Retinal pigment epithelial cell (primary cell): ENCODE measurements around the gene CFAP20DC.
"Not testable (repeated sequence)": the region's sequence is repeated elsewhere in the genome, so short reads cannot be mapped to it uniquely, and the experiment has no call there.

Experiments used
- DNase-seq: peaks from one replicate; pipeline ENCODE4 v3.0.0-alpha.2; 2010; ENCODE audit warnings: low read depth
- H3K4me3 ChIP-seq: 2 replicates; pipeline ENCODE4 v1.5.1; 2011; ENCODE audit warnings: mild to moderate bottlenecking, low read length, control low read depth, moderate library complexity
- TF ChIP-seq, protein P1 (sequence below): conservative IDR thresholded peaks from 2 replicates; pipeline ENCODE4 v1.5.1; 2011; ENCODE audit warnings: low read depth, low read length, control low read depth, inconsistent platforms

Gene CFAP20DC

DNA sequence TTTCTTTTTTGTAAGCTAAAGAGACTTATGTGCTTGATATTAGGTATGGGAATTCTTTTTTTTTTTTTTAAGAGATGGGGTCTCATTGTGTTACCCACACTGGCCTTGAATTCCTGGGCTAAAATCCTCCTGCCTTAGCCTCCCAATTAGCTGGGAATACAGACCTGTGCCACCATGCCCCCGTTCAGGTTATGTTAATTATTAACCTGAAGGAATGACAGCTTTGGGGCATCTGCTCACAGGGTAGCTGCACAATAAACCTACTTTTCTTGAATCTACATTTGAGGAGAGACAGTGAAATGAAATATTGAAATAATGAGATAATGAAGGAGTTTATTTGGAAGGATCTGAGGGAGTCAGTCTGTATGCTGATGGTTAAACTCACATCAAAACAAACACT is 225.0 kb downstream of the CFAP20DC start:
- no peak overlapping the region for H3K4me3 ChIP-seq
- no peak for DNase-seq
- TF ChIP-seq, protein P1, sequence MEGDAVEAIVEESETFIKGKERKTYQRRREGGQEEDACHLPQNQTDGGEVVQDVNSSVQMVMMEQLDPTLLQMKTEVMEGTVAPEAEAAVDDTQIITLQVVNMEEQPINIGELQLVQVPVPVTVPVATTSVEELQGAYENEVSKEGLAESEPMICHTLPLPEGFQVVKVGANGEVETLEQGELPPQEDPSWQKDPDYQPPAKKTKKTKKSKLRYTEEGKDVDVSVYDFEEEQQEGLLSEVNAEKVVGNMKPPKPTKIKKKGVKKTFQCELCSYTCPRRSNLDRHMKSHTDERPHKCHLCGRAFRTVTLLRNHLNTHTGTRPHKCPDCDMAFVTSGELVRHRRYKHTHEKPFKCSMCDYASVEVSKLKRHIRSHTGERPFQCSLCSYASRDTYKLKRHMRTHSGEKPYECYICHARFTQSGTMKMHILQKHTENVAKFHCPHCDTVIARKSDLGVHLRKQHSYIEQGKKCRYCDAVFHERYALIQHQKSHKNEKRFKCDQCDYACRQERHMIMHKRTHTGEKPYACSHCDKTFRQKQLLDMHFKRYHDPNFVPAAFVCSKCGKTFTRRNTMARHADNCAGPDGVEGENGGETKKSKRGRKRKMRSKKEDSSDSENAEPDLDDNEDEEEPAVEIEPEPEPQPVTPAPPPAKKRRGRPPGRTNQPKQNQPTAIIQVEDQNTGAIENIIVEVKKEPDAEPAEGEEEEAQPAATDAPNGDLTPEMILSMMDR: no peak

DNA sequence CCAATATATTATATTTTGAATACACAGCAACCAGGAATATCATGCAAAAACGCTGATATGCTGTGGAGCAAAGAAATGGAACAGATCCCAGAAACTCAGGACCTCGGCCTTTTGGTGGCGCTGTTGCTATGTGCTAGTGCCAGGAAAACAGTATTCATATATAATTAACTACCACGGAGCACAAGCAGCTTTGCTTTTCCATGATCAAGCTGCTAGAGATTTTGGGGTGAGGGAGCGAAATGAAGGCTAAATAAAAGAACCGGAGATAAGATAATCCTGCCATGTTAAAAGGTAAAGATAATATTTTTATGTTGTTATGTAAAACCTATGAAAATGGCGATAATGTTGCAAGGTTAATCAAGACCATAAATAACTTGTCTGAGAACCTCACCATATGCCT is 225.5 kb downstream of the CFAP20DC start:
- DNase-seq: peak; percentile 9
- no peak overlapping the region for H3K4me3 ChIP-seq
- TF ChIP-seq, protein P1: peak; percentile 88

DNA sequence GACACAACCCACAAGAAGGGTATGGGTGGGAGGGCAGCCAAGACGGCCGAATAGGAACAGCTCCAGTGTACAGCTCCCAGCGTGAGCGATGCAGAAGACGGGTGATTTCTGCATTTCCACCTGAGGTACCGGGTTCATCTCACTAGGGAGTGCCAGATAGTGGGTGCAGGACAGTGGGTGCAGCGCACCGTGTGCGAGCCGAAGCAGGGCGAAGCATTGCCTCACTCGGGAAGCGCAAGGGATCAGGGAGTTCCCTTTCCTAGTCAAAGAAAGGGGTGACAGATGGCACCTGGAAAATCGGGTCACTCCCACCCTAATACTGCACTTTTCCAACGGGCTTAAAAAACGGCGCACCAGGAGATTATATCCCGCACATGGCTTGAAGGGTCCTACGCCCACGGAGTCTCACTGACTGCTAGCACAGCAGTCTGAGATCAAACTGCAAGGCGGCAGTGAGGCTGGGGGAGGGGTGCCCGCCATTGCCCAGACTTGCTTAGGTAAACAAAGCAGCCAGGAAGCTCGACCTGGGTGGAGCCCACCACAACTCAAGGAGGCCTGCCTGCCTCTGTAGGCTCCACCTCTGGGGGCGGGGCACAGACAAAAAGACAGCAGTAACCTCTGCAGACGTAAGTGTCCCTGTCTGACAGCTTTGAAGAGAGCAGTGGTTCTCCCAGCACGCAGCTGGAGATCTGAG is 243.1 kb downstream of the CFAP20DC start:
- DNase-seq, H3K4me3 ChIP-seq: not testable (repeated sequence)

DNA sequence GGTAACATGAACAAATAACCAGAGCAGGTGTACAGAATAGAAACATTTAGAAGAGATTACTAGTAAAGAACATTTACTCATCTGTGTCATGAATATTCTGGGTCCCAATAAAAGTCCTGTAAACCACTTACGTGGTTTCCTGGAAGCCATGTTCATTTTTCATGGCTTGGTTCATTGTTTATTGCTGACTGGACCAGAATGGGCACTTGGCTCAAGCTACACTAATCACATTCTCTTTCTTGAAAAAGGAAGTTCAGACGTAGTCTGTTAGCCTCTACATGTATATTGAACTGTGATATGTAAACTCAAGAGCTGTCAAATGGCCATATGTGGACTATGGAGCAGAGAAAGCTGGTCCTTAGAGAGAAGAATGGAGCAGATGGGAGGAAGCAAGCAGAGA is 244.9 kb downstream of the CFAP20DC start:
- DNase-seq: no peak
- TF ChIP-seq, protein P1: no peak
- H3K4me3 ChIP-seq: no peak overlapping the region

DNA sequence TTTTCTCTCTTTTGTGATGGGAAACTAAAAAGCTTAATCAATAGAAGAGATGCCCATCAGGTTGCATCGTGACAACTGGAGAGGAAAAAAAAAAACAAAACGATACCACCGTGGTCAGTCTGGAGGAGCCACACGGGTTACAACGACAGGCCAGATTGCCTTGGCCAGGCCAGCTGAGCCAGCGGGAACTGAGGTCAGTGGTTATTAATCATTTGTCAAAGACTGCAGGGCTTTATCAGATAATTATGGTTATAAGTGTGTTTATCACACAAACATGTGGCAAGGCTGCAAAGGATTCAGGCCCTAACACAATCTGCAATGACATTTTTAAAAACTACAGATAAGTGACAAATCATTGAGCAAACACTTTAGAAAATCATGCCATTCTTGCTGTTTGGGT is 248.3 kb downstream of the CFAP20DC start:
- TF ChIP-seq, protein P1: no peak
- DNase-seq: no peak

DNA sequence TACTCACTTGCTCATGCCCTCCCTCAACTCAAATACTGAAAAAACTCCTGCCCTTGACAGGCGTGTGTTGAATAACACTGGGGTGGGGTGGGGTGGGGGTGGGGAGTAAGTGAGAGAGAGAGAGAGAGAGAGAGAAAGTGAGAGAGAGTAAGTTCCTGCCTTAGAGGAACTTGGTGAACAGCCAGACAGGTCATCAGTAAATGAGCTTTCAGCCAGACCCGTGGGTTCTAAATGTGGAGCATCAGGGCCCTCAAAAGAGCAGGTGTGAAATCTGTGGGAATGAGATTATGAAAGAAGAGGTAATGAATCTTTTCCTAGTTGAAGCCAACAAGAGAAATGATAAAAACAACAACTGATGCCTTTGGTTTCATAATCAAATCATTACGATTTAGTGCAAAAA is 248.9 kb downstream of the CFAP20DC start:
- no peak overlapping the region for H3K4me3 ChIP-seq
- no peak for DNase-seq
- TF ChIP-seq, protein P1: no peak

More for the DNA sequence above, 248.3 kb downstream of the CFAP20DC start:
- H3K4me3 ChIP-seq: no peak overlapping the region

DNA sequence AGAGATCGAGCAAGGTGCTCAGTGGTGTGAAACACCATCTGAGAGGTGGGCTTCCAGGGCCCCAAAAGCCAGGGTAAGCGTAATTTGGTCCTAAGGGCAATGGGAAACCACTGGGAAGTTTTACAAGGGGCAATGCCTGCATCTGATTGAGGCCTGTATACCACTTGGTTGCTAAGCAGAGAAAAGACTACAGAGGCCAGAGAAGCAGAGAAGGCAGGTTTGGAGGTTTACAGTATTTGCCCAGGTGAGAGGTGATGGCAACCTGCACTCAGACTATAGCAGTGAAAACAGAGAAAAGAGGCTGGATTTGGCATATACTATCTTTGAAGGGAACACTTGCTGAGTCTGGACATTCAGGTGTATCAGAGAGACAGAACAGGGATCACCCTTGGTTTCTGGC is 249.8 kb downstream of the CFAP20DC start:
- DNase-seq: no peak
- H3K4me3 ChIP-seq: no peak overlapping the region
- TF ChIP-seq, protein P1: no peak
